ENCODE measurements around the gene XYLT1.

DNA sequence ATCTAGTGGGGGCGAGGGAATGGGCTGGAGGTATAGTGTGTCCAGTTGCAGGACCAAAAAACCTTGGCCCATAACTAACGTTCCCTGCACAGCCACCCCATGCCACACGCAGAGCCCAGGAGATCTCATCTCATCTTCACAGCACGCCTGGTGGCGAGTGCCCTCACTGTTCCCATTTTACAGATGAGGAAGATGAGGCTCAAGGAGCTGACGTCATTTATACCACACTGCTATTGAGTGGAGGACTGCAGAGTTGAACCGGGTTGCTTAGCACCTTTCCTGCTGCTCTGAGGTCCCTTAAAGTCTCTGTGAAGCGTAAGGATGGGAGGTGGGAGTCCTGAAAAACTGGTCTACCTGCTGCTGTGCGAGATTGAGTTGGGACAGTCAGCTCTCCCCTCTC lies 172.5 kb downstream of the XYLT1 start:
- TF ChIP-seq, protein P1, sequence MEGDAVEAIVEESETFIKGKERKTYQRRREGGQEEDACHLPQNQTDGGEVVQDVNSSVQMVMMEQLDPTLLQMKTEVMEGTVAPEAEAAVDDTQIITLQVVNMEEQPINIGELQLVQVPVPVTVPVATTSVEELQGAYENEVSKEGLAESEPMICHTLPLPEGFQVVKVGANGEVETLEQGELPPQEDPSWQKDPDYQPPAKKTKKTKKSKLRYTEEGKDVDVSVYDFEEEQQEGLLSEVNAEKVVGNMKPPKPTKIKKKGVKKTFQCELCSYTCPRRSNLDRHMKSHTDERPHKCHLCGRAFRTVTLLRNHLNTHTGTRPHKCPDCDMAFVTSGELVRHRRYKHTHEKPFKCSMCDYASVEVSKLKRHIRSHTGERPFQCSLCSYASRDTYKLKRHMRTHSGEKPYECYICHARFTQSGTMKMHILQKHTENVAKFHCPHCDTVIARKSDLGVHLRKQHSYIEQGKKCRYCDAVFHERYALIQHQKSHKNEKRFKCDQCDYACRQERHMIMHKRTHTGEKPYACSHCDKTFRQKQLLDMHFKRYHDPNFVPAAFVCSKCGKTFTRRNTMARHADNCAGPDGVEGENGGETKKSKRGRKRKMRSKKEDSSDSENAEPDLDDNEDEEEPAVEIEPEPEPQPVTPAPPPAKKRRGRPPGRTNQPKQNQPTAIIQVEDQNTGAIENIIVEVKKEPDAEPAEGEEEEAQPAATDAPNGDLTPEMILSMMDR (IDR thresholded peaks at IDR 0.05; ENCODE audit: low read depth, low read length): no peak
- no peak for TF ChIP-seq EZH2phosphoT487 (IDR thresholded peaks at IDR 0.05; ENCODE audit: low read depth)

All from OCI-LY3 (cell line).